Activated T-helper 2 cell treated with anti-CD3 and anti-CD28 coated beads, Interferon-gamma antibody, Interleukin-2, Interleukin-4, amounts not matched to agents 10 μg/mL and 5 μg/mL and 100 μg/mL, durations not matched to agents 14 hours and 24 hours and 36 hours (primary cell): ENCODE results near the gene HTR5A. TPM values are rescaled to one million over a fixed set of nuclear protein-coding genes. Genes with fewer than 3 reads are reported as not detected.

ENCODE experiments used
- DNase-seq: peaks from one replicate; pipeline ENCODE4 v3.0.0; 2021; ENCODE audit warnings: low spot score
- H3K27ac Mint-ChIP-seq: one replicate; pipeline ENCODE4 v1.8.0; 2021; ENCODE audit warnings: mixed read lengths
- H3K27me3 Mint-ChIP-seq: one replicate; pipeline ENCODE4 v1.8.0; 2021; ENCODE audit warnings: low read depth, mixed read lengths
- H3K36me3 Mint-ChIP-seq: one replicate; pipeline ENCODE4 v1.8.0; 2021; ENCODE audit warnings: low read depth, mixed read lengths
- H3K4me1 Mint-ChIP-seq: one replicate; pipeline ENCODE4 v1.8.0; 2021; ENCODE audit warnings: low read depth, mixed read lengths
- H3K4me3 Mint-ChIP-seq: one replicate; pipeline ENCODE4 v1.8.0; 2021; ENCODE audit warnings: low read depth, mild to moderate bottlenecking, moderate library complexity, mixed read lengths
- H3K9me3 Mint-ChIP-seq: one replicate; pipeline ENCODE4 v1.8.0; 2021; ENCODE audit warnings: mixed read lengths
- intact Hi-C: fragments of 100-400 bp; cut with micrococcal nuclease; formaldehyde crosslinking; loops from one replicate; pipeline ENCODE4 v1.15.1; 2023
- total RNA-seq: library from RNA; stranded (reverse); gene quantifications from 2 replicates; pipeline ENCODE4 v1.2.3, GENCODE V29; 2022

The HTR5A gene
- total RNA-seq, 1 donor from 2014 or later: not detected

GRCh38 chr7:155058896-155059295 lies 11.2 kb upstream of the HTR5A start:
- Mint-ChIP-seq H3K36me3 (no peaks in the 10 kb centered on the region), H3K27ac (no peak overlapping the region), H3K9me3 (no peaks in the 10 kb centered on the region), H3K4me3 (no peak overlapping the region), H3K27me3 (peaks cover 7% of the 10 kb centered on the region), H3K4me1 (no peaks in the 10 kb centered on the region)
- intact Hi-C loops: no loop called here
- DNase-seq: no peak

GRCh38 chr7:155059703-155060102 lies 10.4 kb upstream of the HTR5A start:
- no peaks in the 10 kb centered on the region for H3K36me3 Mint-ChIP-seq
- H3K4me1 Mint-ChIP-seq: no peaks in the 10 kb centered on the region
- intact Hi-C loops: no loop called here
- peaks cover 10% of the 10 kb centered on the region for H3K27me3 Mint-ChIP-seq
- no peaks in the 10 kb centered on the region for H3K9me3 Mint-ChIP-seq
- H3K4me3 Mint-ChIP-seq: no peak overlapping the region
- H3K27ac Mint-ChIP-seq: no peak overlapping the region
- DNase-seq: no peak

GRCh38 chr7:155062411-155062810 lies 7.7 kb upstream of the HTR5A start:
- Mint-ChIP-seq H3K36me3 (no peaks in the 10 kb centered on the region), H3K27ac (no peak overlapping the region), H3K9me3 (no peaks in the 10 kb centered on the region), H3K27me3 (peaks cover 7% of the 10 kb centered on the region), H3K4me3 (no peak overlapping the region), H3K4me1 (no peaks in the 10 kb centered on the region)
- DNase-seq: no peak
- intact Hi-C loops: no loop called here

- no peaks in the 10 kb centered on the region for H3K9me3 Mint-ChIP-seq
- no peaks in the 10 kb centered on the region for H3K36me3 Mint-ChIP-seq
- no peak overlapping the region for H3K27ac Mint-ChIP-seq
- no peaks in the 10 kb centered on the region for H3K4me1 Mint-ChIP-seq
- no peak for DNase-seq
- intact Hi-C loops: no loop called here
- H3K4me3 Mint-ChIP-seq: no peak overlapping the region
- peaks cover 3% of the 10 kb centered on the region for H3K27me3 Mint-ChIP-seq
Measured at GRCh38 chr7:155064186-155064585, 5.9 kb upstream of the HTR5A start.

- intact Hi-C loops: no loop called here
- DNase-seq: no peak
- Mint-ChIP-seq H3K4me3 (no peak overlapping the region), H3K4me1 (no peaks in the 10 kb centered on the region), H3K27ac (no peak overlapping the region), H3K27me3 (peaks cover 16% of the 10 kb centered on the region), H3K9me3 (no peaks in the 10 kb centered on the region), H3K36me3 (no peaks in the 10 kb centered on the region)
Measured at GRCh38 chr7:155066417-155066950, 3.6 kb upstream of the HTR5A start.

- Mint-ChIP-seq H3K9me3 (no peaks in the 10 kb centered on the region), H3K4me1 (peaks cover 6% of the 10 kb centered on the region), H3K27me3 (peaks cover 36% of the 10 kb centered on the region), H3K36me3 (no peaks in the 10 kb centered on the region), H3K27ac (no peak overlapping the region), H3K4me3 (no peak overlapping the region)
- no peak for DNase-seq
- intact Hi-C loops: no loop called here
Measured at GRCh38 chr7:155071121-155071651, 1.1 kb downstream of the HTR5A start.

- intact Hi-C loops: no loop called here
Measured at GRCh38 chr7:155071916-155072571, 1.9 kb downstream of the HTR5A start.

GRCh38 chr7:155073922-155074321 lies 3.8 kb downstream of the HTR5A start:
- H3K36me3 Mint-ChIP-seq: no peaks in the 10 kb centered on the region
- peaks cover 6% of the 10 kb centered on the region for H3K4me1 Mint-ChIP-seq
- no peak overlapping the region for H3K27ac Mint-ChIP-seq
- no peaks in the 10 kb centered on the region for H3K9me3 Mint-ChIP-seq
- no peak for DNase-seq
- intact Hi-C loops: loop anchor here (2.0 kb wide), 1 partner anchor 145 kb away; no protein-coding TSS in a partner anchor
- H3K27me3 Mint-ChIP-seq: peaks cover 42% of the 10 kb centered on the region
- H3K4me3 Mint-ChIP-seq: no peak overlapping the region

More at GRCh38 chr7:155071916-155072571, 1.9 kb downstream of the HTR5A start:
- Mint-ChIP-seq H3K4me3 (no peak overlapping the region), H3K4me1 (peaks cover 6% of the 10 kb centered on the region), H3K27ac (no peak overlapping the region), H3K9me3 (no peaks in the 10 kb centered on the region), H3K27me3 (peaks cover 40% of the 10 kb centered on the region), H3K36me3 (no peaks in the 10 kb centered on the region)
- DNase-seq: no peak

GRCh38 chr7:155084021-155084420 lies 13.9 kb downstream of the HTR5A start:
- Mint-ChIP-seq H3K27ac (no peak overlapping the region), H3K27me3 (peaks cover 18% of the 10 kb centered on the region), H3K4me1 (peaks cover 23% of the 10 kb centered on the region), H3K36me3 (no peaks in the 10 kb centered on the region), H3K9me3 (no peaks in the 10 kb centered on the region), H3K4me3 (no peak overlapping the region)
- DNase-seq: no peak
- intact Hi-C loops: no loop called here

GRCh38 chr7:155084969-155085368 lies 14.8 kb downstream of the HTR5A start:
- Mint-ChIP-seq H3K4me3 (no peak overlapping the region), H3K27me3 (peaks cover 18% of the 10 kb centered on the region), H3K4me1 (peaks cover 27% of the 10 kb centered on the region), H3K9me3 (peaks cover 7% of the 10 kb centered on the region), H3K27ac (no peak overlapping the region), H3K36me3 (no peaks in the 10 kb centered on the region)
- intact Hi-C loops: no loop called here
- no peak for DNase-seq

GRCh38 chr7:155090684-155091083 lies 20.6 kb downstream of the HTR5A start:
- Mint-ChIP-seq H3K27ac (no peak overlapping the region), H3K4me3 (no peak overlapping the region)

GRCh38 chr7:155093596-155093995 lies 23.5 kb downstream of the HTR5A start:
- Mint-ChIP-seq H3K9me3 (peaks cover 12% of the 10 kb centered on the region), H3K27me3 (peaks cover 8% of the 10 kb centered on the region), H3K4me3 (no peak overlapping the region), H3K27ac (no peak overlapping the region), H3K36me3 (no peaks in the 10 kb centered on the region), H3K4me1 (peaks cover 25% of the 10 kb centered on the region)
- no peak for DNase-seq
- intact Hi-C loops: no loop called here

More at GRCh38 chr7:155090684-155091083, 20.6 kb downstream of the HTR5A start:
- peaks cover 11% of the 10 kb centered on the region for H3K27me3 Mint-ChIP-seq
- intact Hi-C loops: no loop called here
- DNase-seq: no peak
- H3K36me3 Mint-ChIP-seq: no peaks in the 10 kb centered on the region
- H3K4me1 Mint-ChIP-seq: peaks cover 29% of the 10 kb centered on the region
- peaks cover 10% of the 10 kb centered on the region for H3K9me3 Mint-ChIP-seq

- H3K4me3 Mint-ChIP-seq: no peak overlapping the region
- peaks cover 7% of the 10 kb centered on the region for H3K9me3 Mint-ChIP-seq
- no peak for DNase-seq
- H3K27ac Mint-ChIP-seq: no peak overlapping the region
- peaks cover 21% of the 10 kb centered on the region for H3K4me1 Mint-ChIP-seq
- peaks cover 12% of the 10 kb centered on the region for H3K27me3 Mint-ChIP-seq
- no peaks in the 10 kb centered on the region for H3K36me3 Mint-ChIP-seq
- intact Hi-C loops: no loop called here
Measured at GRCh38 chr7:155094636-155095135, 24.6 kb downstream of the HTR5A start.
